BLaER1 treated with 17β-estradiol and CSF1 and Interleukin-3, amounts not matched to agents 10 nM and 100 nM (cell line): ENCODE results near the gene THOP1.

Experiments used
- H3K27ac ChIP-seq, 11 experiments: shearing (Covaris generic); formaldehyde crosslinking; 2 replicates each; pipeline ENCODE4 v1.8.1; 2022
- H3K27me3 ChIP-seq, 11 experiments: shearing (Covaris generic); formaldehyde crosslinking; 2 replicates each; pipeline ENCODE4 v1.8.1; 2022
- H3K36me3 ChIP-seq, 11 experiments: shearing (Covaris generic); formaldehyde crosslinking; 2 replicates each; pipeline ENCODE4 v1.8.1; 2022
- H3K4me1 ChIP-seq, 10 experiments: shearing (Covaris generic); formaldehyde crosslinking; 2 replicates each; pipeline ENCODE4 v1.8.1; 2022
- H3K4me2 ChIP-seq, 11 experiments: shearing (Covaris generic); formaldehyde crosslinking; 2 replicates each; pipeline ENCODE4 v1.8.1; 2022
- H3K4me3 ChIP-seq, 10 experiments: shearing (Covaris generic); formaldehyde crosslinking; 2 replicates each; pipeline ENCODE4 v1.8.1; 2022
- H3K9ac ChIP-seq, 11 experiments: shearing (Covaris generic); formaldehyde crosslinking; 2 replicates each; pipeline ENCODE4 v1.8.1; 2022
- H3K9me3 ChIP-seq, 11 experiments: shearing (Covaris generic); formaldehyde crosslinking; replicated peaks in 1 of 11; 2 replicates each; pipeline ENCODE4 v1.8.1; 2022
- H4K20me1 ChIP-seq, 11 experiments: shearing (Covaris generic); formaldehyde crosslinking; 2 replicates each; pipeline ENCODE4 v1.8.1; 2022
- Cebpa-rat ChIP-seq, 11 experiments: shearing (Covaris generic); IDR thresholded peaks; 2 replicates each; pipeline ENCODE4 v1.8.1; 2022

THOP1 gene

GRCh38 chr19:2793126-2793525 lies 7.8 kb downstream of the THOP1 start:
- H4K20me1 ChIP-seq, result peaks cover 0 to 85% (median 62%) of the 10 kb centered on the region in 11 experiments; a peak in 16 of 22 replicates
- H3K4me1 ChIP-seq, result peaks cover 8 to 47% (median 28%) of the 10 kb centered on the region in 10 experiments; a peak in 19 of 20 replicates
- no peak overlapping the region for H3K9ac ChIP-seq
- no peaks in the 10 kb centered on the region for H3K9me3 ChIP-seq
- no peak for TF ChIP-seq Cebpa-rat (IDR thresholded peaks at IDR 0.05)
- H3K4me2 ChIP-seq, result no peak overlapping the region
- H3K27me3 ChIP-seq, result no peaks in the 10 kb centered on the region
- peaks cover 63 to 100% (median 96%) of the 10 kb centered on the region in 11 experiments for H3K36me3 ChIP-seq
- no peak overlapping the region for H3K27ac ChIP-seq
- no peak overlapping the region for H3K4me3 ChIP-seq

GRCh38 chr19:2793577-2793976 lies 8.3 kb downstream of the THOP1 start:
- Histone ChIP-seq H3K27ac (no peak overlapping the region), H3K4me2 (no peak overlapping the region), H4K20me1 (peaks cover 0 to 85% (median 62%) of the 10 kb centered on the region in 11 experiments; a peak in 16 of 22 replicates), H3K4me3 (no peak overlapping the region), H3K9me3 (no peaks in the 10 kb centered on the region), H3K27me3 (no peaks in the 10 kb centered on the region), H3K36me3 (peaks cover 68 to 100% (median 96%) of the 10 kb centered on the region in 11 experiments), H3K9ac (no peak overlapping the region), H3K4me1 (peaks cover 8 to 47% (median 29%) of the 10 kb centered on the region in 10 experiments; a peak in 19 of 20 replicates)
- TF ChIP-seq Cebpa-rat (IDR thresholded peaks at IDR 0.05), result no peak

- Histone ChIP-seq H3K9ac (no peak overlapping the region), H3K27ac (no peak overlapping the region), H3K4me1 (peaks cover 7 to 61% (median 43%) of the 10 kb centered on the region in 10 experiments), H3K36me3 (peaks cover 69 to 99% (median 95%) of the 10 kb centered on the region in 11 experiments), H3K4me3 (no peak overlapping the region), H3K4me2 (no peak overlapping the region), H4K20me1 (peaks cover 0 to 85% (median 61%) of the 10 kb centered on the region in 11 experiments; a peak in 16 of 22 replicates), H3K27me3 (no peaks in the 10 kb centered on the region), H3K9me3 (no peaks in the 10 kb centered on the region)
- TF ChIP-seq Cebpa-rat (IDR thresholded peaks at IDR 0.05), result no peak
Observed at GRCh38 chr19:2795827-2796658, 10.7 kb downstream of the THOP1 start.

- no peak for TF ChIP-seq Cebpa-rat (IDR thresholded peaks at IDR 0.05)
- Histone ChIP-seq H4K20me1 (peaks cover 0 to 85% (median 61%) of the 10 kb centered on the region in 11 experiments; a peak in 16 of 22 replicates), H3K4me3 (no peak overlapping the region), H3K4me1 (peaks cover 15 to 62% (median 48%) of the 10 kb centered on the region in 10 experiments), H3K27me3 (no peaks in the 10 kb centered on the region), H3K36me3 (peaks cover 62 to 94% (median 88%) of the 10 kb centered on the region in 11 experiments), H3K9me3 (no peaks in the 10 kb centered on the region), H3K9ac (0 out of 22 replicates have a peak overlapping the region, but pooled peaks of 1 of the 11 experiments have one; percentile 3), H3K4me2 (no peak overlapping the region), H3K27ac (no peak overlapping the region)
Observed at GRCh38 chr19:2796659-2797266, 11.5 kb downstream of the THOP1 start.

- no peak for TF ChIP-seq Cebpa-rat (IDR thresholded peaks at IDR 0.05)
- Histone ChIP-seq H3K27me3 (no peaks in the 10 kb centered on the region), H3K4me3 (no peak overlapping the region), H3K9ac (0 out of 22 replicates have a peak overlapping the region, but pooled peaks of 1 of the 11 experiments have one; percentile 3), H3K4me2 (0 out of 22 replicates have a peak overlapping the region, but pooled peaks of 1 of the 11 experiments have one; percentile 28), H4K20me1 (peaks cover 0 to 85% (median 60%) of the 10 kb centered on the region in 11 experiments; a peak in 16 of 22 replicates), H3K4me1 (peaks cover 16 to 63% (median 51%) of the 10 kb centered on the region in 10 experiments), H3K36me3 (peaks cover 59 to 92% (median 85%) of the 10 kb centered on the region in 11 experiments), H3K27ac (no peak overlapping the region), H3K9me3 (no peaks in the 10 kb centered on the region)
Observed at GRCh38 chr19:2797280-2797679, 12.0 kb downstream of the THOP1 start.

GRCh38 chr19:2798158-2798685 lies 12.9 kb downstream of the THOP1 start:
- peak overlapping the region in 3 of 11 experiments; percentile 8 to 48 (median 13); a peak in 5 of 22 replicates for H3K27ac ChIP-seq
- no peak overlapping the region for H3K4me3 ChIP-seq
- no peak for TF ChIP-seq Cebpa-rat (IDR thresholded peaks at IDR 0.05)
- H3K9me3 ChIP-seq, result no peaks in the 10 kb centered on the region
- H3K4me2 ChIP-seq, result peak overlapping the region in 9 of 11 experiments; percentile 1 to 94 (median 74); a peak in 12 of 22 replicates
- H4K20me1 ChIP-seq, result peaks cover 0 to 94% (median 63%) of the 10 kb centered on the region in 11 experiments; a peak in 18 of 22 replicates
- H3K36me3 ChIP-seq, result peaks cover 59 to 91% (median 84%) of the 10 kb centered on the region in 11 experiments
- peaks cover 0 to 5% (median 0%) of the 10 kb centered on the region in 11 experiments; a peak in 2 of 22 replicates for H3K27me3 ChIP-seq
- peak overlapping the region in 6 of 11 experiments; percentile 7 to 37 (median 32); a peak in 3 of 22 replicates for H3K9ac ChIP-seq
- H3K4me1 ChIP-seq, result peaks cover 16 to 66% (median 60%) of the 10 kb centered on the region in 10 experiments

- Histone ChIP-seq H3K4me1 (peaks cover 21 to 71% (median 65%) of the 10 kb centered on the region in 10 experiments), H4K20me1 (peaks cover 0 to 95% (median 68%) of the 10 kb centered on the region in 11 experiments; a peak in 19 of 22 replicates), H3K27me3 (peaks cover 0 to 10% (median 0%) of the 10 kb centered on the region in 11 experiments; a peak in 5 of 22 replicates), H3K9me3 (no peaks in the 10 kb centered on the region), H3K4me3 (no peak overlapping the region), H3K27ac (peak overlapping the region in 3 of 11 experiments; percentile 8 to 48 (median 13); a peak in 5 of 22 replicates), H3K36me3 (peaks cover 56 to 91% (median 82%) of the 10 kb centered on the region in 11 experiments), H3K9ac (peak overlapping the region in 5 of 11 experiments; percentile 9 to 37 (median 33); a peak in 2 of 22 replicates), H3K4me2 (peak overlapping the region in 10 of 11 experiments; percentile 1 to 94 (median 57); a peak in 14 of 22 replicates)
- no peak for TF ChIP-seq Cebpa-rat (IDR thresholded peaks at IDR 0.05)
Observed at GRCh38 chr19:2798733-2799132, 13.4 kb downstream of the THOP1 start.
